Uterus (tissue), 4 donors: ENCODE measurements around the gene GPR61. TPM values are rescaled to one million over a fixed set of nuclear protein-coding genes. Genes with fewer than 3 reads are reported as not detected.

ENCODE experiments used
- DNase-seq, 2 donors: peaks; one replicate each; pipeline ENCODE4 v3.0.0-alpha.2; 2019 to 2020
- H3K27ac ChIP-seq, 2 donors: fragments of 200-600 bp; sonication (generic); 1 replicate in 1 of 2; 2 replicates in 1 of 2; pipeline ENCODE4 v1.5.1; 2016 to 2018
- H3K27me3 ChIP-seq, 2 donors: fragments of 200-600 bp; sonication (generic); one replicate each; pipeline ENCODE4 v1.5.1; 2018 to 2019; ENCODE audit warnings: control low read depth in 1 of 2
- H3K36me3 ChIP-seq, 2 donors: fragments of 200-600 bp; sonication (generic); one replicate each; pipeline ENCODE4 v1.5.1; 2019; ENCODE audit warnings: control low read depth in 1 of 2
- H3K4me1 ChIP-seq, 2 donors: fragments of 200-600 bp; sonication (generic); one replicate each; pipeline ENCODE4 v1.5.1; 2018 to 2019; ENCODE audit warnings: control low read depth in 1 of 2
- H3K4me3 ChIP-seq, 2 donors: fragments of 200-600 bp; sonication (generic); 1 replicate in 1 of 2; 2 replicates in 1 of 2; pipeline ENCODE4 v1.5.1; 2018 to 2019; ENCODE audit warnings: mild to moderate bottlenecking in 1 of 2
- H3K9me3 ChIP-seq, 2 donors: fragments of 200-600 bp; sonication (generic); one replicate each; pipeline ENCODE4 v1.5.1; 2019; ENCODE audit warnings: control low read depth in 1 of 2
- POLR2A ChIP-seq, 2 donors: fragments of 450-650 bp; IDR thresholded peaks; one replicate each; pipeline ENCODE4 v1.6.1; 2016; ENCODE audit warnings: antibody characterized with exemption in 2 of 2, mild to moderate bottlenecking in 1 of 2, moderate library complexity in 1 of 2
- intact Hi-C: fragments of 100-400 bp; cut with DNase I; formaldehyde crosslinking; loops from one replicate; pipeline ENCODE4 v1.15.1; 2023; ENCODE audit warnings: low total_unique reads
- total RNA-seq, 4 donors: library from RNA; depleted of rRNA in 3 of 4; stranded (reverse); fragments of >200 nt in 3 of 4; gene quantifications; one replicate each; pipeline versions ENCODE4 v1.1.0 to v1.2.4, GENCODE V29; 2014 to 2023
- TF ChIP-seq, protein P1 (sequence below), 4 experiments: fragments of 200-600 bp in 2 of 4; fragments of 450-650 bp in 2 of 4; sonication (generic) in 2 of 4; IDR thresholded peaks; one replicate each; pipeline ENCODE4 v1.5.1; 2016 to 2019; ENCODE audit warnings: antibody characterized with exemption in 4 of 4, mild to moderate bottlenecking in 2 of 4, moderate library complexity in 1 of 4
- donor health status: DM: yes; HTN: yes; CAD: no.

The GPR61 gene
- total RNA-seq, 4 donors from 2014 or later: 0.41 TPM; not detected in 3

GRCh38 chr1:109570414-109570813, 30.7 kb downstream of the GPR61 start:
- Histone ChIP-seq H3K4me3 (no peak overlapping the region), H3K9me3 (no peaks in the 10 kb centered on the region), H3K4me1 (no peaks in the 10 kb centered on the region), H3K27ac (no peak overlapping the region), H3K27me3 (no peaks in the 10 kb centered on the region), H3K36me3 (no peaks in the 10 kb centered on the region)
- no peak for DNase-seq
- TF ChIP-seq POLR2A (IDR thresholded peaks at IDR 0.05): no peak
- TF ChIP-seq, protein P1, sequence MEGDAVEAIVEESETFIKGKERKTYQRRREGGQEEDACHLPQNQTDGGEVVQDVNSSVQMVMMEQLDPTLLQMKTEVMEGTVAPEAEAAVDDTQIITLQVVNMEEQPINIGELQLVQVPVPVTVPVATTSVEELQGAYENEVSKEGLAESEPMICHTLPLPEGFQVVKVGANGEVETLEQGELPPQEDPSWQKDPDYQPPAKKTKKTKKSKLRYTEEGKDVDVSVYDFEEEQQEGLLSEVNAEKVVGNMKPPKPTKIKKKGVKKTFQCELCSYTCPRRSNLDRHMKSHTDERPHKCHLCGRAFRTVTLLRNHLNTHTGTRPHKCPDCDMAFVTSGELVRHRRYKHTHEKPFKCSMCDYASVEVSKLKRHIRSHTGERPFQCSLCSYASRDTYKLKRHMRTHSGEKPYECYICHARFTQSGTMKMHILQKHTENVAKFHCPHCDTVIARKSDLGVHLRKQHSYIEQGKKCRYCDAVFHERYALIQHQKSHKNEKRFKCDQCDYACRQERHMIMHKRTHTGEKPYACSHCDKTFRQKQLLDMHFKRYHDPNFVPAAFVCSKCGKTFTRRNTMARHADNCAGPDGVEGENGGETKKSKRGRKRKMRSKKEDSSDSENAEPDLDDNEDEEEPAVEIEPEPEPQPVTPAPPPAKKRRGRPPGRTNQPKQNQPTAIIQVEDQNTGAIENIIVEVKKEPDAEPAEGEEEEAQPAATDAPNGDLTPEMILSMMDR (IDR thresholded peaks at IDR 0.05): no peak
- intact Hi-C loops: no loop called here

GRCh38 chr1:109573785-109574184, 34.1 kb downstream of the GPR61 start:
- no peak for DNase-seq
- no peaks in the 10 kb centered on the region for H3K9me3 ChIP-seq
- intact Hi-C loops: no loop called here
- no peak overlapping the region for H3K27ac ChIP-seq
- H3K27me3 ChIP-seq: no peaks in the 10 kb centered on the region
- TF ChIP-seq, protein P1 (IDR thresholded peaks at IDR 0.05): no peak
- TF ChIP-seq POLR2A (IDR thresholded peaks at IDR 0.05): no peak
- H3K4me1 ChIP-seq: no peaks in the 10 kb centered on the region
- no peak overlapping the region for H3K4me3 ChIP-seq
- H3K36me3 ChIP-seq: no peaks in the 10 kb centered on the region

DNA sequence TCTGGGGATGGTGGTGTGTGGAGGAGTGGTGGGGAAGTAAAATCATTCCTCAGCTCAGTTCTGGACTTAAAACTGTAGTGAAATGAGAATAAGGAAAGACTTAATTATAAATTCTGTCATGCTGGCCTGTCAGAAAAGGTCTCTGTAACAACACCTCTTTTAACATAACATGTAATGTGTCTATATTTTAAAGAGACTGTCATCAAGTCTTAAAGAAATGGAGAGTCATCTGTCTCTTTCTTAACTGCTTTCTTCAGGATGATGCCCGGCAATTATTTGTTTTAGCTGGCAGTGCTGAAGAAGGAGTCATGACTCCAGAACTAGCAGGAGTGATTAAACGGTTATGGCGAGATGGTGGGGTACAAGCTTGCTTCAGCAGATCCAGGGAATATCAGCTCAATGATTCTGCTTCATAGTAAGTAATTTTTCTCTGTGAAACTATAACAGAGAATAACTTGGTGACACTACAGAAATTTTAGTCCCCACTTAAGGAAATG, 39.3 kb downstream of the GPR61 start:
- Histone ChIP-seq H3K4me1 (peaks cover 0 to 6% of the 10 kb centered on the region in 2 donors), H3K4me3 (no peak overlapping the region), H3K36me3 (no peaks in the 10 kb centered on the region), H3K27me3 (no peaks in the 10 kb centered on the region), H3K9me3 (no peaks in the 10 kb centered on the region), H3K27ac (peak overlapping the region; percentile 52 to 68)
- TF ChIP-seq, protein P1 (IDR thresholded peaks at IDR 0.05): no peak
- intact Hi-C loops: no loop called here
- DNase-seq: no peak

- no peaks in the 10 kb centered on the region for H3K27me3 ChIP-seq
- peak overlapping the region; percentile 52 to 68 for H3K27ac ChIP-seq
- H3K36me3 ChIP-seq: no peaks in the 10 kb centered on the region
These were observed 39.8 kb downstream of the GPR61 start for GRCh38 chr1:109579491-109579890.

GRCh38 chr1:109582021-109582420, 42.3 kb downstream of the GPR61 start:
- intact Hi-C loops: no loop called here
- Histone ChIP-seq H3K4me3 (no peak overlapping the region), H3K27me3 (no peaks in the 10 kb centered on the region), H3K36me3 (no peaks in the 10 kb centered on the region), H3K4me1 (peaks cover 0 to 6% of the 10 kb centered on the region in 2 donors), H3K9me3 (no peaks in the 10 kb centered on the region), H3K27ac (no peak overlapping the region)
- TF ChIP-seq POLR2A (IDR thresholded peaks at IDR 0.05): no peak
- TF ChIP-seq, protein P1 (IDR thresholded peaks at IDR 0.05): no peak
- no peak for DNase-seq

More at GRCh38 chr1:109579491-109579890, 39.8 kb downstream of the GPR61 start:
- peaks cover 0 to 6% of the 10 kb centered on the region in 2 donors for H3K4me1 ChIP-seq
- DNase-seq: no peak
- H3K4me3 ChIP-seq: no peak overlapping the region
- intact Hi-C loops: no loop called here
- no peaks in the 10 kb centered on the region for H3K9me3 ChIP-seq
- TF ChIP-seq POLR2A (IDR thresholded peaks at IDR 0.05): no peak

DNA sequence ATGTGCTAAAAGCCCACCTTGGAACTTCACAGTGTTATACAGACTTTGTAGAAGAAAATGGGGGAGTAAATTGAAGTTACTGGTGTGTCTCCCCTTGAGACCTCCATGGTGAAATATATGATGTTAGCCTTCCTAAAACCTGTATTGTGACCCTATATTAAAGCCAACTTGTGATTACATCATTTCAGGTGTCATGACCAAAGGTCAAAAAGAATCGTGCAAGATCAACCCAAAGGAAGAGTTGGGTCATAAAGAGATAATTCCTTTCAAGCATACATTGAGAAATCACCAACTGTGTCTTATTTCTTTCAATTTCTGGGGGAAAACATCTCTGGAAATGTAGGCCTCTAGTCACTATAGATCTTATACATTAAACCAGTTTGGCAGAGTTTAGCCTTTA, 45.1 kb downstream of the GPR61 start:
- intact Hi-C loops: no loop called here
- no peaks in the 10 kb centered on the region for H3K9me3 ChIP-seq
- TF ChIP-seq POLR2A (IDR thresholded peaks at IDR 0.05): no peak
- TF ChIP-seq, protein P1 (IDR thresholded peaks at IDR 0.05): no peak
- DNase-seq: no peak
- no peaks in the 10 kb centered on the region for H3K27me3 ChIP-seq
- no peaks in the 10 kb centered on the region for H3K36me3 ChIP-seq
- H3K4me3 ChIP-seq: no peak overlapping the region
- H3K4me1 ChIP-seq: no peaks in the 10 kb centered on the region
- H3K27ac ChIP-seq: no peak overlapping the region
